GM19452 (cell line): ENCODE measurements around the gene APH1A.
"Not testable (repeated sequence)": the region's sequence is repeated elsewhere in the genome, so short reads cannot be mapped to it uniquely, and the experiment has no call there.

Experiments used
- ATAC-seq: cut with Tn5 transposase; IDR thresholded peaks from one replicate; pipeline ENCODE4 v1.9.1; 2021; ENCODE audit not compliant: unreplicated experiment

Gene APH1A

GRCh38 chr1:150268705-150269403 is at the start of gene APH1A:
Gene APH1A (minus strand): TSS chr1:150269016. CDS start chr1:150268810, 206 bp downstream.
- ATAC-seq = peak; percentile 85

GRCh38 chr1:150314691-150315090 is 45.9 kb upstream of the APH1A start:
- ATAC-seq = not testable (repeated sequence)

- no peak for ATAC-seq
Observed at GRCh38 chr1:150311762-150312161, 42.9 kb upstream of the APH1A start.

- ATAC-seq = no peak
Observed at GRCh38 chr1:150309758-150310508, 41.1 kb upstream of the APH1A start.

GRCh38 chr1:150308585-150308984 is 39.8 kb upstream of the APH1A start:
- ATAC-seq = not testable (repeated sequence)

GRCh38 chr1:150302902-150303301 is 34.1 kb upstream of the APH1A start:
- no peak for ATAC-seq

GRCh38 chr1:150302338-150302737 is 33.5 kb upstream of the APH1A start:
- ATAC-seq = no peak

- no peak for ATAC-seq
Observed at GRCh38 chr1:150299716-150300115, 30.9 kb upstream of the APH1A start.

GRCh38 chr1:150295476-150295875 is 26.7 kb upstream of the APH1A start:
- ATAC-seq = no peak

- peak; percentile 95 for ATAC-seq
Observed at GRCh38 chr1:150293433-150294253, 24.8 kb upstream of the APH1A start, which contains the start of gene MRPS21. Gene MRPS21 (plus strand): TSS chr1:150293861. CDS start chr1:150294367, 506 bp downstream.

- ATAC-seq = no peak
Observed at GRCh38 chr1:150288822-150289221, 20.0 kb upstream of the APH1A start.

GRCh38 chr1:150288382-150288781 is 19.6 kb upstream of the APH1A start:
- ATAC-seq = no peak

- ATAC-seq = no peak
Observed at GRCh38 chr1:150283260-150283659, 14.4 kb upstream of the APH1A start.

- no peak for ATAC-seq
Observed at GRCh38 chr1:150282558-150282958, 13.7 kb upstream of the APH1A start.

GRCh38 chr1:150281758-150282557 is 13.1 kb upstream of the APH1A start, which contains the start of gene CIART:
Gene CIART (plus strand): TSS chr1:150282554. CDS start chr1:150283268, 714 bp downstream.
- ATAC-seq = peak; percentile 92

GRCh38 chr1:150281221-150281757 is 12.5 kb upstream of the APH1A start:
- ATAC-seq = no peak

- ATAC-seq = no peak
Observed at GRCh38 chr1:150280138-150280707, 11.4 kb upstream of the APH1A start.

- ATAC-seq = no peak
Observed at GRCh38 chr1:150273311-150273710, 4.5 kb upstream of the APH1A start.

GRCh38 chr1:150271291-150271959 is 2.6 kb upstream of the APH1A start:
- no peak for ATAC-seq
